Bronchial smooth muscle cell (primary cell): Measurements from ENCODE around the gene SERPINB3. TPM values are rescaled to one million over a fixed set of nuclear protein-coding genes. Genes with fewer than 3 reads are reported as not detected.

Experiments
- total RNA-seq: library from RNA; depleted of rRNA; stranded (reverse); fragments of >200 nt; gene quantifications from 2 replicates; pipeline ENCODE4 v1.2.1, GENCODE V29; 2014

The SERPINB3 gene
- 0.09 TPM in 1 of 2 replicates, not detected in the other for total RNA-seq

DNA sequence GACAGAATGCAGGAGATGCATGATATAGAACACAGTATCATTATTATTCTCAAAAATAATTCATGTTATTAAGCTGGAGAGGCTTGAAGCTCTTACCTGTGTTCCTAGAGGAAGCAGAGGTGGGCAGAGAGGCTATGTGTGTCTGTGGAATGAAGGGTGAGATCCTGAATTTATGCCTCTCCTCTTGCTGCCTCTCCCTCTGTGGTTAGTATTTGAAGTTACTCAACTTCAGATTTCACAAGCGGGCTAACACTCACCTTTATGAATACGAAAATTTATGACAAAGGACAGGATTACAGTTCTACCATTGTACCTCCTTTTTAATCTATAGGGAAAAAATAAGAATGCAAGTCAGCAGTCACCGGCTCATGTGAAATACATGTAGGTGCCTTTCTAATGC lies at the start of gene SERPINB3:
Gene SERPINB3 (minus strand): TSS at position 144 of the 400 bp plus-strand sequence. CDS start 677 bp downstream, outside the sequence.

GRCh38 chr18:63702660-63703059 lies 41.0 kb upstream of the SERPINB3 start, which contains the start of gene SERPINB11:
SERPINB11 (plus strand) TSS chr18:63702960; CDS start chr18:63710194, 7,234 bp downstream.

DNA sequence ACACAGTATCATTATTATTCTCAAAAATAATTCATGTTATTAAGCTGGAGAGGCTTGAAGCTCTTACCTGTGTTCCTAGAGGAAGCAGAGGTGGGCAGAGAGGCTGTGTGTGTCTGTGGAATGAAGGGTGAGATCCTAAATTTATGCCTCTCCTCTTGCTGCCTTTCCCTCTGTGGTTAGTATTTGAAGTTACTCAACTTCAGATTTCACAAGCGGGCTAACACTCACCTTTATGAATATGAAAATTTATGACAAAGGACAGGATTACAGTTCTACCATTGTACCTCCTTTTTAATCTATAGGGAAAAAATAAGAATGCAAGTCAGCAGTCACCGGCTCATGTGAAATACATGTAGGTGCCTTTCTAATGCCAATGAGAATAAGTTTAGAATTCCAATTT lies 17.6 kb downstream of the SERPINB3 start, which contains the start of gene SERPINB4:
Gene SERPINB4 (minus strand): TSS at position 115 of the 400 bp plus-strand sequence. CDS start 679 bp downstream, outside the sequence.

Other genes with a start within 250 kb of the SERPINB3 start
- gene VPS4B, start 239.4 kb downstream of the SERPINB3 start, total RNA-seq = 29.9 and 41.8 TPM in 2 replicates
- gene SERPINB5, start 184.9 kb downstream of the SERPINB3 start, total RNA-seq = 0.16 and 0.34 TPM in 2 replicates
- not detected in 2 replicates for gene SERPINB12, start 119.5 kb downstream of the SERPINB3 start, total RNA-seq
- 0.16 TPM in 1 of 2 replicates, not detected in the other for gene SERPINB13, start 74.5 kb downstream of the SERPINB3 start, total RNA-seq
- not detected in 2 replicates for gene SERPINB4, start 17.6 kb downstream of the SERPINB3 start, total RNA-seq
- gene SERPINB11, start 41.1 kb upstream of the SERPINB3 start, total RNA-seq = not detected in 2 replicates
- gene SERPINB7, start 113.5 kb upstream of the SERPINB3 start, total RNA-seq = 0.79 TPM in 1 of 2 replicates, not detected in the other
- gene SERPINB2, start 225.8 kb upstream of the SERPINB3 start, total RNA-seq = 1.4 TPM in 1 of 2 replicates, not detected in the other
- not detected in 2 replicates for gene SERPINB10, start 246.1 kb upstream of the SERPINB3 start, total RNA-seq